IMR-90 (cell line): ENCODE measurements around the gene MDM4. TPM values are rescaled to one million over a fixed set of nuclear protein-coding genes. Genes with fewer than 3 reads are reported as not detected.

Source experiments
- ATAC-seq: fragments of 200-7000 bp; cut with Tn5 transposase; 2 replicates; pipeline ENCODE4 v1.9.1; 2020; ENCODE audit warnings: low read depth, mild to moderate bottlenecking, moderate library complexity
- BruUV-seq: library from RNA; stranded (reverse); fragments of 400-500 nt; replicated peaks from 2 replicates; lab custom pipeline; 2021; lab: Mats Ljungman, UMichigan
- CTCF ChIA-PET: fragments of 300-600 bp; formaldehyde crosslinking; extraction: SDS; loops from one replicate; lab custom pipeline; 2021; ENCODE audit warnings: antibody characterized with exemption; lab: Yijun Ruan, JAX
- POLR2A ChIA-PET: fragments of 300-600 bp; sonication (Branson Sonifier 250); formaldehyde crosslinking; loops from one replicate; lab custom pipeline; 2022; ENCODE audit warnings: antibody characterized with exemption; ENCODE audit not compliant: unreplicated experiment; lab: Charles Lee
- DNase-seq: peaks from one replicate; pipeline ENCODE4 v3.0.0; 2013
- H2AFZ ChIP-seq: replicated peaks from 2 replicates; pipeline ENCODE3; 2013; ENCODE audit warnings: low read length, mild to moderate bottlenecking; ENCODE audit not compliant: poor library complexity
- H2AK5ac ChIP-seq: 2 replicates; pipeline ENCODE4 v1.6.1; 2013; ENCODE audit warnings: low read depth, low read length, inconsistent platforms
- H2AK9ac ChIP-seq: replicated peaks from 2 replicates; pipeline ENCODE3; 2013; ENCODE audit warnings: mild to moderate bottlenecking, low read depth, low read length, moderate library complexity; ENCODE audit not compliant: poor library complexity
- H2BK120ac ChIP-seq: 2 replicates; pipeline ENCODE4 v1.6.1; 2013; ENCODE audit warnings: low read depth, low read length, inconsistent platforms
- H2BK15ac ChIP-seq: 3 replicates; pipeline ENCODE4 v1.6.1; 2013; ENCODE audit warnings: low read depth, low read length, inconsistent platforms
- H2BK20ac ChIP-seq: 2 replicates; pipeline ENCODE4 v1.6.1; 2013; ENCODE audit warnings: low read depth, mild to moderate bottlenecking, inconsistent platforms, low read length, moderate library complexity
- H2BK5ac ChIP-seq: 2 replicates; pipeline ENCODE4 v1.6.1; 2013; ENCODE audit warnings: mild to moderate bottlenecking, low read depth, low read length, inconsistent platforms; ENCODE audit not compliant: poor library complexity, severe bottlenecking
- H3K14ac ChIP-seq: replicated peaks from 2 replicates; pipeline ENCODE4 v1.6.1; 2013; ENCODE audit warnings: low read depth, low read length, inconsistent platforms
- H3K18ac ChIP-seq: 2 replicates; pipeline ENCODE4 v1.6.1; 2013; ENCODE audit warnings: low read depth, low read length, control low read depth
- H3K23ac ChIP-seq: 2 replicates; pipeline ENCODE4 v1.6.1; 2013; ENCODE audit warnings: low read depth, low read length, inconsistent platforms
- H3K27ac ChIP-seq: 2 replicates; pipeline ENCODE4 v1.5.1; 2013; ENCODE audit warnings: mild to moderate bottlenecking, control low read depth, low read length; ENCODE audit not compliant: insufficient read depth
- H3K27me3 ChIP-seq: 2 replicates; pipeline ENCODE4 v1.6.1; 2013; ENCODE audit warnings: low read length; ENCODE audit not compliant: control insufficient read depth, insufficient read depth
- H3K36me3 ChIP-seq: 2 replicates; pipeline ENCODE4 v1.6.1; 2013; ENCODE audit warnings: low read length, mixed read lengths; ENCODE audit not compliant: control insufficient read depth, insufficient read depth
- H3K4ac ChIP-seq: 2 replicates; pipeline ENCODE4 v1.6.1; 2013; ENCODE audit warnings: low read depth, low read length, inconsistent platforms
- H3K4me1 ChIP-seq: 2 replicates; pipeline ENCODE4 v1.6.1; 2013; ENCODE audit warnings: low read length, mixed read lengths; ENCODE audit not compliant: control insufficient read depth, insufficient read depth
- H3K4me2 ChIP-seq: 2 replicates; pipeline ENCODE4 v1.6.1; 2013; ENCODE audit warnings: low read depth, mild to moderate bottlenecking, control low read depth, low read length, moderate library complexity
- H3K4me3 ChIP-seq: 2 replicates; pipeline ENCODE4 v1.5.1; 2013; ENCODE audit warnings: low read depth, mild to moderate bottlenecking, control low read depth, low read length, moderate library complexity; ENCODE audit not compliant: insufficient read depth
- H3K56ac ChIP-seq: 2 replicates; pipeline ENCODE4 v1.6.1; 2013; ENCODE audit warnings: low read length, inconsistent platforms; ENCODE audit not compliant: insufficient read depth; ENCODE audit errors: extremely low read depth
- H3K79me1 ChIP-seq, 2 experiments: 2 replicates each; pipeline ENCODE4 v1.6.1; 2013; ENCODE audit warnings: low read length in 2 of 2, inconsistent platforms in 1 of 2, low read depth in 1 of 2
- H3K9ac ChIP-seq: 2 replicates; pipeline ENCODE4 v1.6.1; 2013; ENCODE audit warnings: low read depth, low read length, control low read depth
- H3K9me1 ChIP-seq: 2 replicates; pipeline ENCODE4 v1.6.1; 2013; ENCODE audit warnings: low read length, inconsistent platforms; ENCODE audit not compliant: insufficient read depth
- H3K9me3 ChIP-seq: 2 replicates; pipeline ENCODE4 v1.6.1; 2013; ENCODE audit warnings: low read length; ENCODE audit not compliant: control insufficient read depth, insufficient read depth
- H4K20me1 ChIP-seq: 2 replicates; pipeline ENCODE4 v1.6.1; 2013; ENCODE audit warnings: low read length, inconsistent platforms; ENCODE audit not compliant: insufficient read depth
- H4K5ac ChIP-seq: 2 replicates; pipeline ENCODE4 v1.6.1; 2013; ENCODE audit warnings: mild to moderate bottlenecking, low read depth, low read length, control low read depth
- H4K8ac ChIP-seq, 2 experiments: 2 replicates each; pipeline ENCODE4 v1.6.1; 2013; ENCODE audit warnings: low read depth in 2 of 2, low read length in 2 of 2, control low read depth in 1 of 2, inconsistent platforms in 1 of 2
- H4K91ac ChIP-seq: 2 replicates; pipeline ENCODE4 v1.6.1; 2013; ENCODE audit warnings: low read depth, low read length, inconsistent platforms; ENCODE audit not compliant: insufficient read depth
- CEBPB ChIP-seq: IDR thresholded peaks from 2 replicates; pipeline ENCODE4 v1.6.1; 2012; ENCODE audit warnings: low read depth, low read length, improper control_type of control experiment
- FOS ChIP-seq: fragments of 150-350 bp; IDR thresholded peaks from 2 replicates; pipeline ENCODE4 v1.6.1; 2016; ENCODE audit warnings: low read depth, low read length
- WGBS, 2 experiments: methylation state at CpG; one replicate each; pipeline versions ENCODE4 v1.1.5 to v1.1.7; 2013; ENCODE audit warnings: missing lambda C conversion rate in 2 of 2; ENCODE audit not compliant: insufficient read length in 1 of 2; ENCODE audit errors: extremely low coverage in 2 of 2; 5-methylcytosine and 5-hydroxymethylcytosine counted together
- dilution Hi-C: fragments of 300-500 bp; cut with HindIII; formaldehyde crosslinking; loops from one replicate; pipeline ENCODE4 v1.14.3; 2018; ENCODE audit warnings: low sequenced_read_pairs; ENCODE audit not compliant: unreplicated experiment
- in situ Hi-C: fragments of 300-500 bp; cut with MboI; formaldehyde crosslinking; loops from 3 replicates; pipeline ENCODE4 v1.14.3; 2019; ENCODE audit warnings: low sequenced_read_pairs, inconsistent platforms, mixed read lengths
- intact Hi-C: fragments of 100-400 bp; cut with micrococcal nuclease; formaldehyde crosslinking; loops from 2 replicates; pipeline ENCODE4 v1.10.0; 2022
- polyA plus RNA-seq, 3 experiments: library from polyadenylated mRNA; depleted of rRNA; stranded (reverse); fragments of >200 nt; gene quantifications; 2 replicates each; pipeline ENCODE4 v1.2.3, GENCODE V29; 2012; ENCODE audit warnings: low replicate concordance in 1 of 3
- total RNA-seq: library from RNA; depleted of rRNA; stranded (reverse); fragments of >200 nt; gene quantifications from 2 replicates; pipeline ENCODE4 v1.2.3, GENCODE V29; 2012
- TF ChIP-seq, protein P1 (sequence below): conservative IDR thresholded peaks from 2 replicates; pipeline ENCODE4 v1.5.1; 2012; ENCODE audit warnings: mild to moderate bottlenecking, low read depth, low read length, improper control_type of control experiment

MDM4 gene
- total and polyA plus RNA-seq, 2 of the 4 experiments (the other 2 are of a cell fraction) = 7.4 to 20.1 TPM

DNA sequence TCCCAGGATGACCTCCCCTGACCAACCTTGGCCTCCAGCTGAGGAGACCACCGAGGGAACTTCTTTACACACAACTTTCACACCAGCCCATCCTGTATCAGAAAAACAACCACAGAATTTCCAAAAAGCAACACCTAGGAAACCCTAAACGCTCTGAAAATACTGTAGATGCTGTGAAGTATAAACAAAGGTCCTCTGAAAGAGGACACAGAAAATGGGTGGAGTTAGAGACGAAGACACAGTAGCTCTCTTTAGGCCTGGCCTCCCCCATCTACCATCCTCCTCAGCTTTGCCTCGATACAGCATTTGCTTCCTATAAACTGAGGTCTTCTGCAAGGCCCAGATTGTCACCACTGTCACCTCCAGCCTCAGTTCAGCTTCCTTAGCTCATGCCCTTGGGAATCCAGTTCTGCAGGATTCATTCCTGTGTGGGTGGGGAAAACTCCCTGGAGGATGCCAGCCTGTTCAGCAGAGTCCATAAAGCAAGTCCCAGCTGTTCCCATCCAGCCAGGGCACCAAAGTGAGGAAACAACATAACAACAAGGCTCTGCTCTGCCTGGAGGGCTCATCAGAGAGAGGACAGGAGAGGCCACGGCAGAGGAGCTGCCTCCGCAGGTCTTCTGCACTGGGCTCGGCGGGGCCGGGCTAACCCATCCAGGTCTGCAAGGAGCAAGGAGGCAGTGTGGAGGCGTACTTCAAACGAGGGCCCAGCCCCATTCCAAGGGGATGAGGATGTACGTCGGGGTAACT, 36.6 kb upstream of the MDM4 start:
- ChIA-PET CTCF (interaction anchor here (0.6 to 1.2 kb wide), 3 partner anchors 15 to 81 kb away, joined by 3 read pairs; no protein-coding TSS in a partner anchor), POLR2A (no interaction called here)
- Histone ChIP-seq H3K27ac (no peak overlapping the region), H3K9me3 (no peaks in the 10 kb centered on the region), H4K20me1 (peaks cover 24% of the 10 kb centered on the region), H3K79me1 (no peaks in the 10 kb centered on the region), H2AFZ (no peak overlapping the region), H3K27me3 (peaks cover 8% of the 10 kb centered on the region; the same call in 1 of the 2 replicates), H3K4me3 (no peak overlapping the region), H3K18ac (no peak overlapping the region), H3K4me2 (no peak overlapping the region), H4K91ac (no peak overlapping the region), H3K4ac (no peak overlapping the region), H3K36me3 (no peaks in the 10 kb centered on the region), H2BK15ac (no peak overlapping the region), H3K56ac (no peak overlapping the region), H4K8ac (no peak overlapping the region), H2BK5ac (no peak overlapping the region), H3K9me1 (peaks cover 18% of the 10 kb centered on the region; the same call in 1 of the 2 replicates), H2BK120ac (no peak overlapping the region), H3K14ac (no peak overlapping the region), H2BK20ac (no peak overlapping the region), H2AK5ac (no peak overlapping the region), H3K9ac (no peak overlapping the region), H4K5ac (no peak overlapping the region), H2AK9ac (no peak overlapping the region), H3K4me1 (peaks cover 6% of the 10 kb centered on the region; the same call in 1 of the 2 replicates), H3K23ac (no peak overlapping the region)
- TF ChIP-seq, protein P1, sequence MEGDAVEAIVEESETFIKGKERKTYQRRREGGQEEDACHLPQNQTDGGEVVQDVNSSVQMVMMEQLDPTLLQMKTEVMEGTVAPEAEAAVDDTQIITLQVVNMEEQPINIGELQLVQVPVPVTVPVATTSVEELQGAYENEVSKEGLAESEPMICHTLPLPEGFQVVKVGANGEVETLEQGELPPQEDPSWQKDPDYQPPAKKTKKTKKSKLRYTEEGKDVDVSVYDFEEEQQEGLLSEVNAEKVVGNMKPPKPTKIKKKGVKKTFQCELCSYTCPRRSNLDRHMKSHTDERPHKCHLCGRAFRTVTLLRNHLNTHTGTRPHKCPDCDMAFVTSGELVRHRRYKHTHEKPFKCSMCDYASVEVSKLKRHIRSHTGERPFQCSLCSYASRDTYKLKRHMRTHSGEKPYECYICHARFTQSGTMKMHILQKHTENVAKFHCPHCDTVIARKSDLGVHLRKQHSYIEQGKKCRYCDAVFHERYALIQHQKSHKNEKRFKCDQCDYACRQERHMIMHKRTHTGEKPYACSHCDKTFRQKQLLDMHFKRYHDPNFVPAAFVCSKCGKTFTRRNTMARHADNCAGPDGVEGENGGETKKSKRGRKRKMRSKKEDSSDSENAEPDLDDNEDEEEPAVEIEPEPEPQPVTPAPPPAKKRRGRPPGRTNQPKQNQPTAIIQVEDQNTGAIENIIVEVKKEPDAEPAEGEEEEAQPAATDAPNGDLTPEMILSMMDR = no peak
- no peak for TF ChIP-seq CEBPB
- no peak for TF ChIP-seq FOS
- intact Hi-C loops = no loop called here
- no peak for DNase-seq
- WGBS, 2 experiments = 74% methylated on average over 5 of the region's 13 CpGs; no CpG with 5 or more reads in 1 of the 2 experiments
- in situ Hi-C loops = no loop called here
- no peak for ATAC-seq
- dilution Hi-C loops = no loop called here
- BruUV-seq = no TSS peak
